Posterior cingulate gyrus (tissue), 11 donors: ENCODE results near the gene ZSCAN5A.
"Not testable (repeated sequence)": the region's sequence is repeated elsewhere in the genome, so short reads cannot be mapped to it uniquely, and the experiment has no call there.

Source experiments
- DNase-seq, 10 donors: peaks; one replicate each; pipeline versions ENCODE4 v3.0.0 to v3.0.0-alpha.2; 2020 to 2021; ENCODE audit warnings: mixed read lengths in 3 of 10
- intact Hi-C: fragments of 100-400 bp; cut with DNase I; formaldehyde crosslinking; loops from one replicate; pipeline ENCODE4 v1.15.1; 2023

Gene ZSCAN5A

GRCh38 chr19:56315077-56315828, 614 bp upstream of the ZSCAN5A start:
- DNase-seq = peak; percentile 90 to 99 (median 94)
- intact Hi-C loops = loop anchor here (10.0 kb wide), 2 partner anchors 60 to 80 kb away; partner anchors contain the start of gene ZNF582

- intact Hi-C loops = loop anchor here (10.0 kb wide), 2 partner anchors 59 to 81 kb away; partner anchors contain the start of gene ZNF582
- peak in 1 of 10 donors; percentile 9 for DNase-seq
Observed at GRCh38 chr19:56314018-56314380, 640 bp downstream of the ZSCAN5A start.

GRCh38 chr19:56312787-56313657, 1.6 kb downstream of the ZSCAN5A start:
- DNase-seq = no peak
- intact Hi-C loops = loop anchor here (10.0 kb wide), 2 partner anchors 58 to 82 kb away; partner anchors contain the start of gene ZNF582

- DNase-seq = no peak
- intact Hi-C loops = loop anchor here (10.0 kb wide), 2 partner anchors 58 to 82 kb away; partner anchors contain the start of gene ZNF582
Observed at GRCh38 chr19:56312342-56312741, 2.3 kb downstream of the ZSCAN5A start.

GRCh38 chr19:56310462-56310861, 4.2 kb downstream of the ZSCAN5A start:
- no peak for DNase-seq
- intact Hi-C loops = loop anchor here (10.0 kb wide), 2 partner anchors 56 to 84 kb away; partner anchors contain the start of gene ZNF582

- DNase-seq = peak in 4 of 10 donors; percentile 21 to 88 (median 26)
- intact Hi-C loops = loop anchor here (10.0 kb wide), 2 partner anchors 55 to 85 kb away; partner anchors contain the start of gene ZNF582
Observed at GRCh38 chr19:56309511-56310185, 5.0 kb downstream of the ZSCAN5A start.

- intact Hi-C loops = no loop called here
- no peak for DNase-seq
Observed at GRCh38 chr19:56308792-56309191, 5.8 kb downstream of the ZSCAN5A start.

GRCh38 chr19:56307062-56307461, 7.6 kb downstream of the ZSCAN5A start:
- intact Hi-C loops = not testable (repeated sequence)

GRCh38 chr19:56306016-56306415, 8.6 kb downstream of the ZSCAN5A start:
- intact Hi-C loops = no loop called here
- no peak for DNase-seq

More at GRCh38 chr19:56307062-56307461, 7.6 kb downstream of the ZSCAN5A start:
- DNase-seq = peak in 1 of 10 donors; percentile 57

- DNase-seq = no peak
- intact Hi-C loops = no loop called here
Observed at GRCh38 chr19:56304243-56304642, 10.4 kb downstream of the ZSCAN5A start.

GRCh38 chr19:56301886-56302620, 12.6 kb downstream of the ZSCAN5A start:
- intact Hi-C loops = no loop called here
- no peak for DNase-seq

- DNase-seq = no peak
- intact Hi-C loops = no loop called here
Observed at GRCh38 chr19:56301155-56301554, 13.5 kb downstream of the ZSCAN5A start.

- DNase-seq = no peak
- intact Hi-C loops = no loop called here
Observed at GRCh38 chr19:56299688-56300087, 15.0 kb downstream of the ZSCAN5A start.

- intact Hi-C loops = no loop called here
- no peak for DNase-seq
Observed at GRCh38 chr19:56297010-56297409, 17.6 kb downstream of the ZSCAN5A start.

- DNase-seq = no peak
- intact Hi-C loops = no loop called here
Observed at GRCh38 chr19:56295531-56296455, 18.8 kb downstream of the ZSCAN5A start.

GRCh38 chr19:56294549-56294948, 20.1 kb downstream of the ZSCAN5A start:
- DNase-seq = no peak

GRCh38 chr19:56291867-56292266, 22.8 kb downstream of the ZSCAN5A start:
- intact Hi-C loops = no loop called here
- DNase-seq = no peak

More at GRCh38 chr19:56294549-56294948, 20.1 kb downstream of the ZSCAN5A start:
- intact Hi-C loops = no loop called here

GRCh38 chr19:56290104-56290503, 24.5 kb downstream of the ZSCAN5A start:
- no peak for DNase-seq
- intact Hi-C loops = no loop called here

- intact Hi-C loops = no loop called here
- no peak for DNase-seq
Observed at GRCh38 chr19:56284746-56285145, 29.9 kb downstream of the ZSCAN5A start.
